NT2/D1 (cell line): ENCODE data around the gene SLC30A2.

Experiments
- SUZ12 ChIP-seq: IDR thresholded peaks from 2 replicates; pipeline ENCODE4 v1.6.1; 2011; ENCODE audit not compliant: insufficient read length, insufficient read depth; ENCODE audit errors: extremely low read depth
- YY1 ChIP-seq: IDR thresholded peaks from 2 replicates; pipeline ENCODE4 v1.6.1; 2011; ENCODE audit not compliant: insufficient read length, insufficient read depth

GRCh38 chr1:26094076-26094669, 48.3 kb upstream of the SLC30A2 start:
- no peak for TF ChIP-seq YY1
- TF ChIP-seq SUZ12: no peak
